CD14-positive monocyte (primary cell): ENCODE measurements around the gene SMYD3. TPM values are rescaled to one million over a fixed set of nuclear protein-coding genes. Genes with fewer than 3 reads are reported as not detected.

Source experiments
- DNase-seq, 3 donors: peaks; one replicate each; pipeline ENCODE4 v3.0.0-alpha.2; 2011 to 2022
- H2AFZ ChIP-seq: 2 replicates; pipeline ENCODE4 v1.6.0; 2012; ENCODE audit warnings: mild to moderate bottlenecking, low read depth, low read length, inconsistent platforms; ENCODE audit not compliant: insufficient read depth, poor library complexity, severe bottlenecking
- H3K27ac ChIP-seq, 2 donors: 1 replicate in 1 of 2; 2 replicates in 1 of 2; pipeline ENCODE4 v1.5.1; 2012 to 2013; ENCODE audit warnings: low read length in 2 of 2, control low read depth in 1 of 2, inconsistent platforms in 1 of 2, low read depth in 1 of 2, mild to moderate bottlenecking in 1 of 2
- H3K27me3 ChIP-seq, 2 donors: one replicate each; pipeline versions ENCODE4 v1.6.0 to v1.6.1; 2011 to 2013; ENCODE audit warnings: low read length in 2 of 2; ENCODE audit not compliant: control insufficient read depth in 2 of 2, insufficient read depth in 2 of 2
- H3K36me3 ChIP-seq, 2 donors: replicated peaks in 1 of 2; 1 replicate in 1 of 2; 2 replicates in 1 of 2; pipeline versions ENCODE4 v1.5.1 to v1.6.1; 2012 to 2013; ENCODE audit warnings: low read length in 2 of 2, control low read depth in 1 of 2, inconsistent platforms in 1 of 2, mild to moderate bottlenecking in 1 of 2; ENCODE audit not compliant: insufficient read depth in 2 of 2, control insufficient read depth in 1 of 2
- H3K4me1 ChIP-seq, 2 donors: 1 replicate in 1 of 2; 2 replicates in 1 of 2; pipeline versions ENCODE4 v1.5.1 to v1.6.1; 2012 to 2013; ENCODE audit warnings: low read length in 2 of 2, control low read depth in 1 of 2, inconsistent platforms in 1 of 2, mild to moderate bottlenecking in 1 of 2, moderate library complexity in 1 of 2; ENCODE audit not compliant: insufficient read depth in 2 of 2, control insufficient read depth in 1 of 2
- H3K4me2 ChIP-seq: replicated peaks from 2 replicates; pipeline ENCODE3; 2012; ENCODE audit warnings: low read length, moderate library complexity, mild to moderate bottlenecking; ENCODE audit not compliant: poor library complexity, severe bottlenecking; ENCODE audit errors: extremely low read depth
- H3K4me3 ChIP-seq, 3 experiments: fragments of 200-600 bp in 1 of 3; sonication (generic) in 1 of 3; replicated peaks in 1 of 3; 1 replicate in 2 of 3; 2 replicates in 1 of 3; pipeline ENCODE4 v1.5.1; 2011 to 2013; ENCODE audit warnings: low read length in 3 of 3, mild to moderate bottlenecking in 3 of 3, control low read depth in 2 of 3, low read depth in 2 of 3, inconsistent platforms in 1 of 3, moderate library complexity in 1 of 3
- H3K79me2 ChIP-seq: 2 replicates; pipeline ENCODE4 v1.6.0; 2012; ENCODE audit warnings: mild to moderate bottlenecking, control low read depth, inconsistent platforms, low read length, moderate library complexity; ENCODE audit not compliant: insufficient read depth
- H3K9ac ChIP-seq: 2 replicates; pipeline ENCODE4 v1.6.0; 2017; ENCODE audit warnings: low read length, mild to moderate bottlenecking; ENCODE audit not compliant: insufficient read depth, poor library complexity, severe bottlenecking
- H3K9me3 ChIP-seq, 2 donors: replicated peaks in 1 of 2; 1 replicate in 1 of 2; 2 replicates in 1 of 2; pipeline versions ENCODE4 v1.5.1 to v1.6.1; 2012 to 2013; ENCODE audit warnings: low read length in 2 of 2, control low read depth in 1 of 2; ENCODE audit not compliant: control insufficient read depth in 1 of 2, insufficient read depth in 1 of 2
- H4K20me1 ChIP-seq: 2 replicates; pipeline ENCODE4 v1.6.0; 2012; ENCODE audit warnings: mild to moderate bottlenecking, low read length, control low read depth, moderate library complexity; ENCODE audit not compliant: insufficient read depth
- H3K27ac Mint-ChIP-seq, 7 donors: one replicate each; pipeline ENCODE4 v1.8.0; 2020; ENCODE audit warnings: mild to moderate bottlenecking in 7 of 7, mixed read lengths in 7 of 7, moderate library complexity in 6 of 7, inconsistent platforms in 2 of 7
- H3K27me3 Mint-ChIP-seq, 3 donors: one replicate each; pipeline ENCODE4 v1.8.0; 2021 to 2022; ENCODE audit warnings: low read depth in 3 of 3, mild to moderate bottlenecking in 3 of 3, mixed read lengths in 3 of 3, moderate library complexity in 3 of 3, inconsistent platforms in 1 of 3
- H3K36me3 Mint-ChIP-seq, 2 donors: one replicate each; pipeline ENCODE4 v1.8.0; 2020; ENCODE audit warnings: mixed read lengths in 2 of 2, inconsistent platforms in 1 of 2, mild to moderate bottlenecking in 1 of 2
- H3K4me1 Mint-ChIP-seq: one replicate; pipeline ENCODE4 v1.8.0; 2020; ENCODE audit warnings: mild to moderate bottlenecking, mixed read lengths
- H3K4me3 Mint-ChIP-seq, 2 donors: one replicate each; pipeline ENCODE4 v1.8.0; 2020; ENCODE audit warnings: mild to moderate bottlenecking in 2 of 2, mixed read lengths in 2 of 2, moderate library complexity in 1 of 2
- H3K9me3 Mint-ChIP-seq, 7 donors: one replicate each; pipeline ENCODE4 v1.8.0; 2020 to 2022; ENCODE audit warnings: mixed read lengths in 7 of 7, mild to moderate bottlenecking in 6 of 7, moderate library complexity in 6 of 7, inconsistent platforms in 2 of 7
- CTCF ChIP-seq: fragments of 200-600 bp; IDR thresholded peaks from one replicate; pipeline ENCODE4 v1.8.0; 2022; ENCODE audit warnings: antibody characterized with exemption, mild to moderate bottlenecking
- WGBS: methylation state at CpG from one replicate; pipeline ENCODE4 v1.1.5; 2013; ENCODE audit warnings: missing lambda C conversion rate; ENCODE audit not compliant: insufficient coverage; 5-methylcytosine and 5-hydroxymethylcytosine counted together
- intact Hi-C, 2 donors: fragments of 100-400 bp; cut with micrococcal nuclease; formaldehyde crosslinking; loops; one replicate each; pipeline versions ENCODE4 v1.15.0 to v1.15.1; 2023
- polyA plus RNA-seq, 3 donors: library from polyadenylated mRNA; depleted of rRNA in 1 of 3; unstranded in 2 of 3; stranded (reverse) in 1 of 3; fragments of 300-500 nt in 2 of 3; fragments of >200 nt in 1 of 3; fragmentation: Illumina TruSeq in 2 of 3; gene quantifications; 1 replicate in 2 of 3; 2 replicates in 1 of 3; pipeline ENCODE4 v1.2.3, GENCODE V29; 2012 to 2021

Gene SMYD3
- polyA plus RNA-seq, 3 donors: 2.7 to 8.4 (median 4.0) TPM

- no peaks in the 10 kb centered on the region for H3K79me2 ChIP-seq
- intact Hi-C loops: no loop called here
- H4K20me1 ChIP-seq: no peaks in the 10 kb centered on the region
- H3K9ac ChIP-seq: no peak overlapping the region
- WGBS: 100% methylated on average over 1 of the region's 3 CpGs
- no peaks in the 10 kb centered on the region for H3K36me3 ChIP-seq
- no peaks in the 10 kb centered on the region for H3K27me3 ChIP-seq
- Mint-ChIP-seq H3K36me3 (no peaks in the 10 kb centered on the region), H3K27ac (peak overlapping the region in 1 of 7 donors; percentile 67), H3K4me3 (no peak overlapping the region), H3K9me3 (peaks cover 0 to 2% (median 2%) of the 10 kb centered on the region in 7 donors), H3K4me1 (peaks cover 55% of the 10 kb centered on the region), H3K27me3 (no peaks in the 10 kb centered on the region)
- H3K4me2 ChIP-seq: no peak overlapping the region
- H2AFZ ChIP-seq: no peak overlapping the region
- peaks cover 43 to 52% of the 10 kb centered on the region in 2 donors for H3K4me1 ChIP-seq
- H3K9me3 ChIP-seq: no peaks in the 10 kb centered on the region
- H3K4me3 ChIP-seq: no peak overlapping the region
- TF ChIP-seq CTCF: no peak
- no peak for DNase-seq
- no peak overlapping the region for H3K27ac ChIP-seq
Measured at GRCh38 chr1:246153796-246154212, 353.3 kb downstream of the SMYD3 start.

- peak overlapping the region in 5 of 7 donors; percentile 1 to 88 (median 50) for H3K27ac Mint-ChIP-seq
- H3K4me2 ChIP-seq: peak overlapping the region; percentile 17
Measured at GRCh38 chr1:246152986-246153431, 354.1 kb downstream of the SMYD3 start.

More at GRCh38 chr1:246152986-246153431, 354.1 kb downstream of the SMYD3 start:
- Histone ChIP-seq H3K27me3 (no peaks in the 10 kb centered on the region), H3K9me3 (peaks cover 5 to 8% of the 10 kb centered on the region in 2 donors), H3K36me3 (no peaks in the 10 kb centered on the region), H2AFZ (no peak overlapping the region), H3K9ac (no peak overlapping the region), H3K27ac (no peak overlapping the region), H3K79me2 (no peaks in the 10 kb centered on the region), H3K4me1 (peaks cover 38 to 44% of the 10 kb centered on the region in 2 donors), H3K4me3 (no peak overlapping the region), H4K20me1 (no peaks in the 10 kb centered on the region)
- H3K9me3 Mint-ChIP-seq: peaks cover 3 to 10% (median 8%) of the 10 kb centered on the region in 7 donors
- no peaks in the 10 kb centered on the region for H3K27me3 Mint-ChIP-seq
- WGBS: 6% methylated on average over 2 of the region's 3 CpGs
- peaks cover 49% of the 10 kb centered on the region for H3K4me1 Mint-ChIP-seq
- H3K4me3 Mint-ChIP-seq: peak overlapping the region; percentile 1 to 11
- peaks cover 0 to 3% of the 10 kb centered on the region in 2 donors for H3K36me3 Mint-ChIP-seq
- DNase-seq: peak in 2 of 3 donors; percentile 17 to 19
- TF ChIP-seq CTCF: no peak
- intact Hi-C loops: no loop called here
